ENCODE data around the gene TLE4.

TLE4 gene

GRCh38 chr9:79673614-79674013, 101.8 kb downstream of the TLE4 start:
- H3K4me3 ChIP-seq (ENCODE audit: low read depth, low read length) = no peak overlapping the region
- DNase-seq (ENCODE audit: low read depth) = peak; percentile 52
- TF ChIP-seq CTCF (IDR thresholded peaks at IDR 0.05; ENCODE audit: insufficient read depth, low read depth, low read length, missing control alignments) = no peak

- TF ChIP-seq CTCF (IDR thresholded peaks at IDR 0.05; ENCODE audit: insufficient read depth, low read depth, low read length, missing control alignments) = no peak
- no peak overlapping the region for H3K4me3 ChIP-seq (ENCODE audit: low read depth, low read length)
- no peak for DNase-seq (ENCODE audit: low read depth)
These were observed 102.5 kb downstream of the TLE4 start for GRCh38 chr9:79674052-79674777.

GRCh38 chr9:79681576-79681975, 109.8 kb downstream of the TLE4 start:
- H3K4me3 ChIP-seq (ENCODE audit: low read depth, low read length) = no peak overlapping the region
- DNase-seq (ENCODE audit: low read depth) = no peak
- TF ChIP-seq CTCF (IDR thresholded peaks at IDR 0.05; ENCODE audit: insufficient read depth, low read depth, low read length, missing control alignments) = no peak

- DNase-seq (ENCODE audit: low read depth) = no peak
- no peak overlapping the region for H3K4me3 ChIP-seq (ENCODE audit: low read depth, low read length)
- TF ChIP-seq CTCF (IDR thresholded peaks at IDR 0.05; ENCODE audit: insufficient read depth, low read depth, low read length, missing control alignments) = no peak
These were observed 110.4 kb downstream of the TLE4 start for GRCh38 chr9:79682076-79682736.

- no peak overlapping the region for H3K4me3 ChIP-seq (ENCODE audit: low read depth, low read length)
- no peak for DNase-seq (ENCODE audit: low read depth)
- TF ChIP-seq CTCF (IDR thresholded peaks at IDR 0.05; ENCODE audit: insufficient read depth, low read depth, low read length, missing control alignments) = no peak
These were observed 112.3 kb downstream of the TLE4 start for GRCh38 chr9:79684059-79684458.

GRCh38 chr9:79684711-79685575, 113.2 kb downstream of the TLE4 start:
- TF ChIP-seq CTCF (IDR thresholded peaks at IDR 0.05; ENCODE audit: insufficient read depth, low read depth, low read length, missing control alignments) = no peak
- H3K4me3 ChIP-seq (ENCODE audit: low read depth, low read length) = no peak overlapping the region
- no peak for DNase-seq (ENCODE audit: low read depth)
